Smooth muscle cell (in vitro differentiated cells): Measurements from ENCODE around the gene KRTAP10-7. TPM values are rescaled to one million over a fixed set of nuclear protein-coding genes. Genes with fewer than 3 reads are reported as not detected.

Experiments
- DNase-seq: peaks from one replicate; lab custom pipeline; 2025; ENCODE audit not compliant: unreplicated experiment; lab: John Stamatoyannopoulos, UW
- H2AFZ ChIP-seq: fragments of 200-600 bp; sonication (generic); 2 replicates; pipeline ENCODE4 v1.6.0; 2016; ENCODE audit warnings: antibody characterized with exemption, low read depth, mild to moderate bottlenecking
- H3F3A ChIP-seq: fragments of 200-600 bp; sonication (generic); 2 replicates; pipeline ENCODE4 v1.6.0; 2017; ENCODE audit warnings: antibody characterized with exemption, low read depth
- H3K27ac ChIP-seq: fragments of 200-600 bp; sonication (generic); 2 replicates; pipeline ENCODE4 v1.5.1; 2016; ENCODE audit warnings: low read depth, mild to moderate bottlenecking
- H3K27me3 ChIP-seq: fragments of 200-600 bp; sonication (generic); 2 replicates; pipeline ENCODE4 v1.6.1; 2016; ENCODE audit warnings: low read depth, mild to moderate bottlenecking
- H3K36me3 ChIP-seq: fragments of 200-600 bp; sonication (generic); 2 replicates; pipeline ENCODE4 v1.5.1; 2016; ENCODE audit warnings: low read depth
- H3K4me1 ChIP-seq: fragments of 200-600 bp; sonication (generic); 2 replicates; pipeline ENCODE4 v1.5.1; 2016; ENCODE audit warnings: low read depth
- H3K4me2 ChIP-seq: fragments of 200-600 bp; sonication (generic); 2 replicates; pipeline ENCODE4 v1.6.0; 2016; ENCODE audit warnings: mild to moderate bottlenecking
- H3K4me3 ChIP-seq: fragments of 200-600 bp; sonication (generic); 2 replicates; pipeline ENCODE4 v1.5.1; 2016; ENCODE audit warnings: mild to moderate bottlenecking
- H3K79me2 ChIP-seq: fragments of 200-600 bp; sonication (generic); 2 replicates; pipeline ENCODE4 v1.6.0; 2016; ENCODE audit warnings: low read depth, mild to moderate bottlenecking
- H3K9ac ChIP-seq: fragments of 200-600 bp; sonication (generic); 2 replicates; pipeline ENCODE4 v1.6.0; 2016; ENCODE audit warnings: low read depth
- H3K9me3 ChIP-seq: fragments of 200-600 bp; sonication (generic); replicated peaks from 2 replicates; pipeline ENCODE4 v1.5.1; 2016; ENCODE audit warnings: low read depth
- H4K20me1 ChIP-seq: fragments of 200-600 bp; sonication (generic); 2 replicates; pipeline ENCODE4 v1.6.0; 2016; ENCODE audit warnings: low read depth
- CTCF ChIP-seq: fragments of 200-600 bp; sonication (generic); IDR thresholded peaks from 2 replicates; pipeline ENCODE4 v1.5.1; 2017; ENCODE audit warnings: borderline replicate concordance, mild to moderate bottlenecking, antibody characterized with exemption; ENCODE audit not compliant: insufficient read depth, poor library complexity, severe bottlenecking
- WGBS: methylation state at CpG from one replicate; pipeline ENCODE4 v1.1.7; 2016; ENCODE audit warnings: low lambda C conversion rate; 5-methylcytosine and 5-hydroxymethylcytosine counted together
- polyA plus RNA-seq: library from polyadenylated mRNA; unstranded; fragments of >200 nt; fragmentation: Nextera tagmentation; extraction: Ambion mirVana; gene quantifications from 2 replicates; pipeline ENCODE4 v1.2.1, GENCODE V29; 2016
- total RNA-seq: library from RNA; depleted of rRNA; stranded (reverse); fragments of >200 nt; gene quantifications from 2 replicates; pipeline ENCODE4 v1.2.3, GENCODE V29; 2014

Gene KRTAP10-7
- total and polyA plus RNA-seq, 2 experiments from 2014 or later: not detected

GRCh38 chr21:44574457-44575306 lies 25.7 kb upstream of the KRTAP10-7 start:
- DNase-seq: no peak
- WGBS: 83% methylated on average over 18 of the region's 21 CpGs

GRCh38 chr21:44575307-44576024 lies 24.9 kb upstream of the KRTAP10-7 start:
- H3K79me2 ChIP-seq: no peaks in the 10 kb centered on the region
- 93% methylated on average over 20 of the region's 20 CpGs for WGBS
- no peak overlapping the region for H3K4me3 ChIP-seq
- no peak overlapping the region for H3K27ac ChIP-seq
- no peak overlapping the region for H3K4me2 ChIP-seq
- TF ChIP-seq CTCF: no peak
- no peaks in the 10 kb centered on the region for H3K4me1 ChIP-seq
- H2AFZ ChIP-seq: no peak overlapping the region
- no peak for DNase-seq
- no peaks in the 10 kb centered on the region for H3K27me3 ChIP-seq
- no peaks in the 10 kb centered on the region for H3K36me3 ChIP-seq
- H3K9me3 ChIP-seq: peaks cover 8% of the 10 kb centered on the region
- no peaks in the 10 kb centered on the region for H3F3A ChIP-seq
- no peak overlapping the region for H3K9ac ChIP-seq
- H4K20me1 ChIP-seq: no peaks in the 10 kb centered on the region

More at GRCh38 chr21:44574457-44575306, 25.7 kb upstream of the KRTAP10-7 start:
- no peaks in the 10 kb centered on the region for H4K20me1 ChIP-seq
- H3K79me2 ChIP-seq: no peaks in the 10 kb centered on the region
- no peak overlapping the region for H3K9ac ChIP-seq
- H3K27me3 ChIP-seq: no peaks in the 10 kb centered on the region
- no peak overlapping the region for H3K4me2 ChIP-seq
- no peak for TF ChIP-seq CTCF
- H3K4me1 ChIP-seq: no peaks in the 10 kb centered on the region
- H3K4me3 ChIP-seq: no peak overlapping the region
- no peak overlapping the region for H3K27ac ChIP-seq
- H3K9me3 ChIP-seq: peaks cover 8% of the 10 kb centered on the region
- H3K36me3 ChIP-seq: no peaks in the 10 kb centered on the region
- H2AFZ ChIP-seq: no peak overlapping the region
- no peaks in the 10 kb centered on the region for H3F3A ChIP-seq

GRCh38 chr21:44576025-44576420 lies 24.4 kb upstream of the KRTAP10-7 start:
- H3K9me3 ChIP-seq: peaks cover 8% of the 10 kb centered on the region
- H3K9ac ChIP-seq: no peak overlapping the region
- H3F3A ChIP-seq: no peaks in the 10 kb centered on the region
- no peaks in the 10 kb centered on the region for H3K27me3 ChIP-seq
- no peak overlapping the region for H3K4me3 ChIP-seq
- H3K27ac ChIP-seq: no peak overlapping the region
- no peak for TF ChIP-seq CTCF
- H3K36me3 ChIP-seq: no peaks in the 10 kb centered on the region
- H3K4me1 ChIP-seq: no peaks in the 10 kb centered on the region
- H3K79me2 ChIP-seq: no peaks in the 10 kb centered on the region
- H3K4me2 ChIP-seq: no peak overlapping the region
- no peaks in the 10 kb centered on the region for H4K20me1 ChIP-seq
- DNase-seq: no peak
- H2AFZ ChIP-seq: no peak overlapping the region
- WGBS: 94% methylated on average over 8 of the region's 10 CpGs
